Muscle of back (tissue), 13 donors: ENCODE data around the gene KRTAP19-7. TPM values are rescaled to one million over a fixed set of nuclear protein-coding genes. Genes with fewer than 3 reads are reported as not detected.

Source experiments
- DNase-seq, 3 donors: peaks; one replicate each; pipeline versions ENCODE4 v3.0.0 to v3.0.0-alpha.2; 2013
- long read RNA-seq, 9 donors: transcript quantifications; one replicate each; lab custom pipeline, GENCODE V29; 2026
- polyA plus RNA-seq, 10 donors: library from polyadenylated mRNA; unstranded; fragments of 120-200 nt; gene quantifications; one replicate each; pipeline ENCODE4 v1.2.1, GENCODE V29; 2013; ENCODE audit not compliant: insufficient read length in 10 of 10

Gene KRTAP19-7, protein sequence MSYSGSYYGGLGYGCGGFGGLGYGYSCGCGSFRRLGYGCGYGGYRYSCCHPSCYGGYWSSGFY
- not detected for polyA plus RNA-seq
- long read RNA-seq, donor 1 = 0 reads
- long read RNA-seq, donor 2 = 0 reads
- long read RNA-seq, donor 3 = 0 reads
- long read RNA-seq, donor 4 = 0 reads
- long read RNA-seq, donor 5 = 0 reads
- long read RNA-seq, donor 6 = 0 reads
- long read RNA-seq, donor 7 = 0 reads
- long read RNA-seq, donor 8 = 0 reads
- long read RNA-seq, donor 9 = 0 reads

DNA sequence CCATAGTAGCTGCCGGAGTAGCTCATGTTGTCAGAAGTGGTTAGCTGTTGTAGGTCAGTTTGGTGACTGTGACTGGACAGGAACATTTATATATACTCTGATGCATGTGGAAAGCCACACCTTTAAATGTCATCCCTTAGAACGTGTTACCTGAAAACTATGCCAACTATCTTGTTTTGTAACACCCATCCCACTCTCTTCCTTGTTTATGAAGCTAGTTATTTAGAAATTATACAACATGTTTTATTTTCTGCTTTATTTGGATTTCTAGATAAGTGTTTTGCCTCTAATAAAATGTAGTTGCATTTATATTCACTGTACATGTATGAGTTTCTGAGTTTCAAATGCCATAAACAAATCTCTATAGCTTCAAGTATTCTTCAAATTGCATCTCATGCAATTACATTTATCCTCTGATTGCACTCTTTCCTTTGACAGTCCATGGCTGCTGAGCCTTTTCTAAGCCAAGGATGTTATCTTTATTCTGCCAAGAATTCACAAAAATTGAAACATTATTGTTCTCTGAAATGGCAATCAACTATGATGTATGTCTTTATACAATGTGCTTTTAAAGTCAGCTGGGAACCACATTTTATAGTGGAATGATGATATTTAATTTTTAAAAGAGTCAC is at the start of gene KRTAP19-7:
Gene KRTAP19-7, minus strand, starts transcription at position 51 of the 632 bp plus-strand sequence. Its CDS starts 25 bp downstream, at position 26.
- no peak for DNase-seq

DNA sequence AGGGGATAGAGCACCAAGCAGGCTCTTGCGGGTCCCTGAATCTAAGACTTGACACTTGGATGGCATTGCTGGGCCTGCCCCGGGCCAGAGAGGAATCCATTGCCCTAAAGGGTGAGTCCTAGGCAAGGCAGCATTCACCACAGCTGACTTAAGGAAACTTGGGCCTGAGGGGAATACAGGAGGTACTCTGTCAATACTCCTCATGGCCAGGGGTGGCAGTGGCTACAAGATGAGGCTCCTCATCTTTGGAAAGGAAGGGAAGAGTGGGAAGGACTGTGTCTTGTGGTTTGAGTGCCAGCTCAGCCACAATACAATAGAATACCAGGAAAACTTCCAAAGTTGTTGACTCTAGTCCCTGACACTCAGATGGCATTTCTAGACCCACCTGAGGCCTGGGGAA is 44.9 kb upstream of the KRTAP19-7 start:
- no peak for DNase-seq

DNA sequence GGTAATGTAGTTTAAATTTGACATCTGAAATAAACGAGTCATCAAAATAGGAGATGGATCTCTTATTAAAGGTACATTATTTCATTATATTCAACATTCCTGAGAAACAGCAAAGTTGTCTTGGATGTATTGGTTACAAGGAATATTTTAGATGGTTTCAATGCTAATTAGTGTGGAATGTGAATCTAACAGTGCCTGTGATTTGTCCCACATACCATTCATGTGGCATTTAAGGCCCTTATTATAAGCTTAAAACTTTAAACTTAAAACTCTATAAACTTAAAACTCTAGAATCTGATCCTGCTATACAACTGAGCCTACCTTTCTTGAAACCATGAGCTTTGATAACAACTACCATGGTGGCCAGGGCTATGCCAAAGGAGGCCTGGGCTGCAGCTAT is 39.7 kb upstream of the KRTAP19-7 start, which contains the start of gene KRTAP22-1:
Gene KRTAP22-1, plus strand, starts transcription at position 301 of the 400 bp plus-strand sequence.
- no peak for DNase-seq

DNA sequence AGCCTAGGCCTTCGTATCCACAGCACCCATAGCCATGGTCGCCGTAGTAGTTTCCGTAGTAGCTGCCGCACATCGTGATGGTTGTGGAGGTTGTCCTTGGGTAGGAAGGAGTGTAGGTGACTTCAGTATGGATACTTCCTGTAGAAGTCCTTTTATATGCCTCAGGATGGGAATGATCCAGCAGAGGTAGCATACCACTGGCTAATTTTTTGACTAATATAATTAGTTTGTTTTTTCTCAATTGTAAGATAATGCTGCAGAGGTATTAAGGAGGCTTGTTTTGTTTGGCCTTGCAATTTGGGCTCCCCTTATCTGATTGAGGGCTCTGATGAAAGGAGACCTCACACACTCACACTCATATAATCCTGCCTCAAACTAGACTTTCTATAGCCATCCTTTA is 37.7 kb upstream of the KRTAP19-7 start, which contains the start of gene KRTAP6-2:
Gene KRTAP6-2, minus strand, starts transcription at position 101 of the 400 bp plus-strand sequence. Its CDS starts 28 bp downstream, at position 73.
- DNase-seq = no peak

DNA sequence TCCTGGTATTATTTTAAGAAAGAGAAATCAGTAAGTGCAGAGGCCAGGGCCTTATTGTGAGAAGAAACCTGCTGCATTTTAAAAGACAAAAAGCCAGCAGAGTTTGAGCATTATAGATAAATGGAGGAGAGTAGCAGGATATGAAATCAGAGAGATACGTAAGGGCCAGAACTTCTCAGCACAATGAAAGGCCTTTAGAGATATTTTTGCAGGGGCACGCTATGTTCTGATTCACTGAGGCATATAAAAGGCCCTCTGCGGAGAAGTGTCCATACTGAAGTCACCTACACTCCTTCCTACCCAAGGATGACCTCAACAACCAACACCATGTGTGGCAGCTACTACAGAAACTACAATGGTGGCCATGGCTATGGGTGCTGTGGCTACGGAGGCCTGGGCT is 31.0 kb upstream of the KRTAP19-7 start, which contains the start of gene KRTAP6-3:
Gene KRTAP6-3, plus strand, starts transcription at position 301 of the 400 bp plus-strand sequence. Its CDS starts 6 bp downstream, at position 307.
- no peak for DNase-seq

DNA sequence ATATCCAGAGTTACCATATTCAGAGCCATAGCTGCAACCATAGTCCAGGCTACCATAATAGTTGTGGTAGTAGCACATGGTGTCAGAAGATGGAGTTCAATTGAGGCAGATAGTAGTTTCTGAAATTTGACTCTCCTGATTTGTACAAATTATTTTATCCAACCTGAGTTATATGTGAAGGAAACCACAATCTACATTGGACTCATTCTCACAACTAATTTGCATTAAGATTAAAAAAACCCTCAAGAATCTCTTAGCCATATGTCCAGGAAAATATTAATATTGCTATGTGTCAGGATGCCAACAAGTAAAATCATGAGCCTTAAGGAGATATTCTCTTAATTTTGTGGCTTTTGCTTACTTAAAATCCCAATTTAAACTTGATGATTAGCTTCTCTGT is 29.2 kb upstream of the KRTAP19-7 start, which contains the start of gene KRTAP22-2:
Gene KRTAP22-2, minus strand, starts transcription at position 101 of the 400 bp plus-strand sequence.
- no peak for DNase-seq

DNA sequence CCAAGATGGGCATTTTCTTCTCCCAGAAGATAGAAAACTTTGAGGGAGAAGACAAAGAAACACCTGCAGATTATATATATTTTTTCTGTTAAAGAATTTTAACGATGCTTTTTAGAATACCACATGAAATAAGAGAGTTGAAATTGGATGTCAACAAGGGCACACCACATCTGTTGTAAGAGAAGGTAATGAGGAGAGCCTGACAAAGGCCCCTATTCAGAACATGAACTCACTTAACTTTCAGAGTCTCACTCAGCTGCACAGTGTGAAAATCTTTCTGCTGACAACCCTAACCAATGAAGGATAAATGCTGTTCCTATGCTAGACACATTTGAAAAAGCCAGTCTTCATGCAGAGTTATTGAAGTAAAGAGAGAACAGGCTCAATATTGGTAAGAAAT is 21.8 kb upstream of the KRTAP19-7 start:
- no peak for DNase-seq

DNA sequence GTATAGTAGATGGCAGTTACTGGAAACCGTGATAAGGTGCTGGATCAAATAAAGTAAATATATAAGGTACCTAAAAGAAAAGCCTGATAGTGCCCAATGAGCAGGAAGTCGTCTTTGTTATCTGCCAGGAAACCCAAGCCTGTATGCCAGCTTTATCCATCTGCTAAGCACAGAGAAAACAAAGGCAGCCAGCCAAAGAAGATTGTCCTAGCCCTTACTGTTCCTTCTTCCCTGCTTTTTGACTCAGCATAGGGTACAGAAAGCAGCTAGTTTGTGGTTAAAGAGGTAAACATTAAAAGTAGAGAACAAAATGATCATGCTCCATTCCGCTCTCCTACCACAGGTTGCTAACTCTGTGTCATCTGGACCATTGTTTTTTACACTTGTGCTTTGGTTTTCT is 19.0 kb upstream of the KRTAP19-7 start:
- DNase-seq = no peak

DNA sequence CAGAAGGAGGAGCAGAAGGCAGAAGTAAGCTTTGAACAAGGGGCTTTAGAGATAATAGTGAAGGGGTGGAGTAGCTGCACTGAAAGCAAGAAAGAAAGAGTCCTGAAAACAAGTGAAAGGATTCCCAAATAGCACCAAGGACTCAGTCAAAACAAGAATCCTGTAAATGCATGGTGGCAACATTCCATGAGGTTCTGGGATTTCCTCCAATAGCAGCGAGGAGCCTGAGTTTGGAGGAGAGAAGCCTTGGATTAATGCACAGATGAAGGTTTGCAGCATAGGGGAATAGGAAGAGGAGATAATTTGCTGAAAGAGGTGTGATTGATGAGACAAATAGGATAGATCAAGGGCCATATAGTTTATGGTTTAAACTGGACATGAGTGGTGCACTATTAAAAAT is 18.2 kb upstream of the KRTAP19-7 start:
- peak; percentile 6 to 48 (median 42) for DNase-seq

DNA sequence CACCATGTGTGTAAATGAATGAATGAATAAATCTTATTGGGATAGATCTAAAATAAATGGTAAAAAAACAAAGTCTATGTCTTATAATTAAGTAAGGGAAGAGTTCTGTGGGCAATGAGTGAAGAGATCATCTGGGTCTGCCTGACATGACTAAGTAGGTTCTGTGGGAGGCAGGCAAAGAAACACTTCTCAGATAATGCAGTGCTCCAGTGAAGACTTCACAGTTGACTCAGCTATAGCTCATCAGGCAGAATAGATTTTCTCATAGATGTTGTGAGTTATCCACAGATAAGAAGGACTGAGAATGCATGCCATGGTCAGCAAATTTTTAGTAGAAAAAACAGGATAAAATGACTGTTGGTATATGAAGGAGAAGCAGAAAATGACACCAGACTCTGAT is 16.7 kb upstream of the KRTAP19-7 start:
- no peak for DNase-seq

DNA sequence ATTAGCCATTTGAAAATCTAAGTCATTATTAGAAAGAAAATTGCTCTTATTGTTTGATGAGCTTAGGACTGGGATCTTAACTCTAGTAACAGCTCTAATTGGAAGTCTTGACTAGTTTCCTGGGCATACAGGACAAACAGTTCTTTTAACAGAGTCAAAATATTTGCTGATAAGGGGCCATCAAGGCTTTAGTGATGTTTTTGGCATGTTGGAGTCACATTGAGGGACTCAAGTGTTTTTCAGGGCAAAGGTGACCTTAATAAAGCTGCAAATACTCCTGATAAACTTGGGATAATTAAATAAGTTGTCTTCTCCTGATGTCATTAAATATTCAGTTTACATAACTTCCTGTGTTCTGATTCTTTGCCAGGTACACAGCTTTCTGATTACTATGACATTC is 6.5 kb upstream of the KRTAP19-7 start:
- no peak for DNase-seq

DNA sequence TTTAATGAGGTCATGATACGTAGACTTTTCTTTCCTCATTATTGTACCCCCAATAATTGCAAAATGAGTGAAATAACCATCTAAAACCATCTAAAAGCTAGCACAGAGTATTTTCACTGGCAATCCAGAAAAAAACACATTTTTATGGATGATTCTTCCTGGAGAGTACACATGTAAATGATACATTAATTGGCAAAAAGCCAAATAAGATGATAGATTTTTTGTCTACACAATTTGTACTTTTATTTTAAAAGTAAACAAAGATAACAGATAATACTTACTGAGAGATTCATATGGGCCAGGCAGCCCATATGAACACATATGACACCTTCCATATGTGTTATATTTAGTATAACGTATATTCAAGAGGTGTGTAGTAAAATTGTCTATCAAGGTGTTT is 2.5 kb upstream of the KRTAP19-7 start:
- no peak for DNase-seq

DNA sequence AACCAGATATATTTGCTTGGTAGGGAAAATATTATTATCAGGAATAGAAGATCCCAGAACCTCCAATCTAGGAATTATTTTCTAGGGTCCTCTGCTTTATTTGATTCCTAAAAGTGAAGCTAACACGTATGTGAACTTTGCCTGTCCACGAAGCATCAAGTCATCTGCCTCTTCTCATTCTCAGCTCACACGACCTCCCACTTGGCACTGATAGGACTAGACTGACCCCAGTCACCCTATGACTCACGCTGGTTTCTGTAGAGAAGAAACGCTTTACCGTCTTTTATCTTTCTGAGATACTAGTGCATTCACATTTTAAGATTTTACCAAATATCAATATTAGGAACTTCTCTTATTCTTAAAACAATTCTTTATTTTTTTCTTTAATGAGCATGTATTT is 2.0 kb upstream of the KRTAP19-7 start:
- DNase-seq = no peak

DNA sequence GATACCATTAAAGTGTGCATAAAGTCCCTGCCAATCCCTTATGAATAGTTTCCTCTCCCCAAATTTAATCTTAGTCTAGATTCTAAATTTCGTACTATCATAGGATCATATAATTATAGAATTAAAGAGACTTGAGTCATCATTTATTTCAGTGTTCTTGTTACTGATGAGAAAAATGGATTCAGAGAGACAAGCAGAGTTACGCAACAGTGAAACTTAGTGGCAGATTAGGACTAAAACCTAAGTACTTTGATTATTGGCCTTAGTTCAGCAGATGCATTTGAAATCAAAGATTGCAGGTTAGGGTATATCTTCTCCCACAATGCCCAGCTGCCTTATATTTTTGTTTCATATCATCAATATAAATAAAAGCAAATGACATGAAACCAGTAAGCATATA is 843 bp upstream of the KRTAP19-7 start:
- DNase-seq = no peak

DNA sequence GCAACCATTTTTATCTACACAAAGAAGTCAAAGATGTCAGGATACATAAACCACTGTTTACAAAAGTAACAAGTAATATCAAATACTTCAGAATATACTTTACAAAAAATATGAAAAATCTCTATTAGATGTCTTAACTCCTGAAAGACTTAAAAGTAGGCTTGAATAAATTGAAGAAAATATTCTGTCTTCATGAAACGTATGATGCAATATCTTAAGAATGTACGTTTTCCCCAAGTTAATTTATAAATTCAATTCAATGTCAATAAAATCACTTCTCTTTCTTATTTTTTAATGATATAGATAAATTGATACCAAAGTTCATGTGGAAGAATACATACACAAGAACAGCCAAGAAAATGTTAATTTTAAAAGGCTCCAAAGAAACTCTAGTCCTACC is 6.0 kb downstream of the KRTAP19-7 start:
- no peak for DNase-seq

DNA sequence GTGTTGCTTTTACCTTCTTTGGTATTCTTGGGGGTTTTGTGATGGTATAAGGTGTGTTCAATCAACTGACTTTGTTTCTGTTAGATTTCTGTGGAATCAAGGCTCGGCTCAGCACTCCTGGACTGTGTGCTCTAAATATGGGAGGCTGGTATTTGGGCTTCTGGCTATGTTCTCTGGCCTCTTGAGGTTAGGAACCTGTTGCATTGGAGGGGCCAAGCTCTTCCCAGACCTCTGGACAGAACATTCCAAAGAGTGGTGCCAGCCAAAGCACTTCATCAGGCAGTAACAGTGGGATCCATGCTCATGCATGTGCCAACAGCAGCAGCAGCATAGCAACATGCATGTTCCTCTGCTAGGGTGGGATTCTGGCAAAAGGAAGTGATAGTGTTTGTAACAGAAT is 8.3 kb downstream of the KRTAP19-7 start:
- no peak for DNase-seq

DNA sequence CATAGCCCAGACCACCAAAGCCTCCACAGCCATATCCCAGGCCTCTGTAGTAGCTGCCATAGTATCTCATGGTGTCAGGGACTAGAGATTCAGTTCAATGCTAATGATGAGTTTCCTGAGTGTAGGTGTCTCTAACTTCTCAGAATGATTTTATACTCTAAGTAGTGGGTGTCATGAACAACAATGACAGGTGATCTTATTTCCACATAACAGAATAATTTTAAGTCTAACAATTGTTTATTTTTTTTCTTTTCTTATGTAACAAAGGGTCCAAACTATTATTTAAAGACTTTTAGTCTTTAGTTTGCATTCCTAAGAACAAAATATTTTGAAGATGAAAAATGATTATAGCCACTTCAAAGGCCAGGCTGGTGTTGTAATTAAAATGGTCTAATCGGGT is 19.4 kb downstream of the KRTAP19-7 start, which contains the start of gene KRTAP19-6:
Gene KRTAP19-6, minus strand, starts transcription at position 101 of the 400 bp plus-strand sequence. Its CDS starts 31 bp downstream, at position 70.
- no peak for DNase-seq

DNA sequence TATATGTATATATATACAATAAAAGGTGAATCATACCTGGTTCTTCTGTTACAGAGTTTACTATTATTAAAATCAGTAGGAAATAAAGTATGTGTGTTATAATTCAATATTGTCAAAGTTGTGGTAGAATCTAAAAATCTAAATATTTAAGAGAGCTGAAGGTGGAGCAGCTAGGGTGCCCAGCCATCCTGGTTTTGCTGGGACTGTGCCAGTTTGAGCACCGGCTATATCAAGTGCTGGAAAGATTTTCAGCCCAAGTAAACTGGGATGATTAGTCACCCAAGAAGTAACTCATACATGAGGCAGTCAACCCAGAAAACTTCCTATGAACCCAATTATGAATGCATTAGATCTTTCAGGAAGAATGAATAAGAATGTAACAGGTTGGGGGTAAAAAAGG is 42.2 kb downstream of the KRTAP19-7 start:
- no peak for DNase-seq

DNA sequence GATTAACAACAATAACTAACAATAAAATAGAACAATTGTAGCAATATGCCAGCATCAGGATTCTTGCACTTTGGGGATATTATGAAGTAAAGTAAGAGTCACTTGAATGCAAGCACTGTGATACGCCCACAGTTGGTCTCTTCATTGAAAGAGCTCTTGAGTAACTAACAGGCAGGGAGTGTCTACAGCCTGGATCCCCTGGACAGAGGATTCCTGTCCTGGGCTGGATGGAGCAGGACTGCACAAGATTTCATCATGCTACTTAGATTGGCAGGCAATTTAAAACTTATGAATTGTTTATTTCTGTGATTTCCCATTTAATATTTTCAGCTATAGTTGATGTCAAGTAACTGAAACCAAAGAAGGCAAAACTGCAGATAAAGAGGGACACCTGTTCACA is 45.4 kb downstream of the KRTAP19-7 start:
- DNase-seq = no peak
